Upper lobe of right lung (tissue), 1 donor: ENCODE data around the gene KRT10. TPM values are rescaled to one million over a fixed set of nuclear protein-coding genes. Genes with fewer than 3 reads are reported as not detected.

ENCODE experiments used
- ATAC-seq: fragments of 200-7000 bp; cut with Tn5 transposase; one replicate; pipeline ENCODE4 v1.9.1; 2020; ENCODE audit warnings: mild to moderate bottlenecking, moderate library complexity
- DNase-seq: peaks from one replicate; pipeline ENCODE4 v3.0.0-alpha.2; 2020
- H3K27ac ChIP-seq: fragments of 200-600 bp; one replicate; pipeline ENCODE4 v1.8.0; 2022
- H3K27me3 ChIP-seq: fragments of 200-600 bp; one replicate; pipeline ENCODE4 v1.8.0; 2022; ENCODE audit warnings: mild to moderate bottlenecking
- H3K36me3 ChIP-seq: fragments of 200-600 bp; one replicate; pipeline ENCODE4 v1.8.0; 2022
- H3K4me1 ChIP-seq: fragments of 200-600 bp; one replicate; pipeline ENCODE4 v1.8.0; 2022
- H3K4me3 ChIP-seq: fragments of 200-600 bp; one replicate; pipeline ENCODE4 v1.8.0; 2022; ENCODE audit warnings: mild to moderate bottlenecking
- H3K9me3 ChIP-seq: fragments of 200-600 bp; one replicate; pipeline ENCODE4 v1.8.0; 2022
- intact Hi-C: fragments of 100-400 bp; cut with DNase I; formaldehyde crosslinking; loops from one replicate; pipeline ENCODE4 v1.11.0; 2022
- total RNA-seq: library from RNA; stranded (reverse); fragmentation: NEBNext Ultra II Directional; extraction: Animal tissue kit (Norgen Biotek cat#: 25700); gene quantifications from one replicate; pipeline ENCODE4 v1.2.1, GENCODE V29; 2021
- TF ChIP-seq, protein P1 (sequence below): fragments of 200-600 bp; IDR thresholded peaks from one replicate; pipeline ENCODE4 v1.8.0; 2022; ENCODE audit warnings: antibody characterized with exemption
- donor health status: DM: no; HTN: yes; CAD: no; lungs with severe emphysema.

Gene KRT10
- total RNA-seq, 1 donor from 2014 or later: 36.8 TPM

- no peaks in the 10 kb centered on the region for H3K36me3 ChIP-seq
- no peak overlapping the region for H3K27ac ChIP-seq
- intact Hi-C loops: no loop called here
- H3K9me3 ChIP-seq: no peaks in the 10 kb centered on the region
- H3K27me3 ChIP-seq: no peaks in the 10 kb centered on the region
- DNase-seq (no peak), ATAC-seq (no peak)
- H3K4me1 ChIP-seq: no peaks in the 10 kb centered on the region
- TF ChIP-seq, protein P1, sequence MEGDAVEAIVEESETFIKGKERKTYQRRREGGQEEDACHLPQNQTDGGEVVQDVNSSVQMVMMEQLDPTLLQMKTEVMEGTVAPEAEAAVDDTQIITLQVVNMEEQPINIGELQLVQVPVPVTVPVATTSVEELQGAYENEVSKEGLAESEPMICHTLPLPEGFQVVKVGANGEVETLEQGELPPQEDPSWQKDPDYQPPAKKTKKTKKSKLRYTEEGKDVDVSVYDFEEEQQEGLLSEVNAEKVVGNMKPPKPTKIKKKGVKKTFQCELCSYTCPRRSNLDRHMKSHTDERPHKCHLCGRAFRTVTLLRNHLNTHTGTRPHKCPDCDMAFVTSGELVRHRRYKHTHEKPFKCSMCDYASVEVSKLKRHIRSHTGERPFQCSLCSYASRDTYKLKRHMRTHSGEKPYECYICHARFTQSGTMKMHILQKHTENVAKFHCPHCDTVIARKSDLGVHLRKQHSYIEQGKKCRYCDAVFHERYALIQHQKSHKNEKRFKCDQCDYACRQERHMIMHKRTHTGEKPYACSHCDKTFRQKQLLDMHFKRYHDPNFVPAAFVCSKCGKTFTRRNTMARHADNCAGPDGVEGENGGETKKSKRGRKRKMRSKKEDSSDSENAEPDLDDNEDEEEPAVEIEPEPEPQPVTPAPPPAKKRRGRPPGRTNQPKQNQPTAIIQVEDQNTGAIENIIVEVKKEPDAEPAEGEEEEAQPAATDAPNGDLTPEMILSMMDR: no peak
- no peak overlapping the region for H3K4me3 ChIP-seq
These were observed 878 bp downstream of the KRT10 start for GRCh38 chr17:40821536-40821935.

- H3K9me3 ChIP-seq: no peaks in the 10 kb centered on the region
- TF ChIP-seq, protein P1: no peak
These were observed 2.1 kb downstream of the KRT10 start for GRCh38 chr17:40820228-40820838.

GRCh38 chr17:40819528-40820125, 2.8 kb downstream of the KRT10 start:
- ATAC-seq (no peak), DNase-seq (no peak)
- peak overlapping the region; percentile 70 for H3K27ac ChIP-seq
- no peaks in the 10 kb centered on the region for H3K9me3 ChIP-seq
- H3K4me3 ChIP-seq: peak overlapping the region; percentile 66
- H3K27me3 ChIP-seq: no peaks in the 10 kb centered on the region
- intact Hi-C loops: no loop called here
- TF ChIP-seq, protein P1: no peak
- no peaks in the 10 kb centered on the region for H3K4me1 ChIP-seq
- no peaks in the 10 kb centered on the region for H3K36me3 ChIP-seq

More at GRCh38 chr17:40820228-40820838, 2.1 kb downstream of the KRT10 start:
- no peak for DNase-seq
- Histone ChIP-seq H3K27ac (no peak overlapping the region), H3K4me3 (no peak overlapping the region), H3K27me3 (no peaks in the 10 kb centered on the region), H3K4me1 (no peaks in the 10 kb centered on the region), H3K36me3 (no peaks in the 10 kb centered on the region)
- intact Hi-C loops: no loop called here
- ATAC-seq: no peak

DNA sequence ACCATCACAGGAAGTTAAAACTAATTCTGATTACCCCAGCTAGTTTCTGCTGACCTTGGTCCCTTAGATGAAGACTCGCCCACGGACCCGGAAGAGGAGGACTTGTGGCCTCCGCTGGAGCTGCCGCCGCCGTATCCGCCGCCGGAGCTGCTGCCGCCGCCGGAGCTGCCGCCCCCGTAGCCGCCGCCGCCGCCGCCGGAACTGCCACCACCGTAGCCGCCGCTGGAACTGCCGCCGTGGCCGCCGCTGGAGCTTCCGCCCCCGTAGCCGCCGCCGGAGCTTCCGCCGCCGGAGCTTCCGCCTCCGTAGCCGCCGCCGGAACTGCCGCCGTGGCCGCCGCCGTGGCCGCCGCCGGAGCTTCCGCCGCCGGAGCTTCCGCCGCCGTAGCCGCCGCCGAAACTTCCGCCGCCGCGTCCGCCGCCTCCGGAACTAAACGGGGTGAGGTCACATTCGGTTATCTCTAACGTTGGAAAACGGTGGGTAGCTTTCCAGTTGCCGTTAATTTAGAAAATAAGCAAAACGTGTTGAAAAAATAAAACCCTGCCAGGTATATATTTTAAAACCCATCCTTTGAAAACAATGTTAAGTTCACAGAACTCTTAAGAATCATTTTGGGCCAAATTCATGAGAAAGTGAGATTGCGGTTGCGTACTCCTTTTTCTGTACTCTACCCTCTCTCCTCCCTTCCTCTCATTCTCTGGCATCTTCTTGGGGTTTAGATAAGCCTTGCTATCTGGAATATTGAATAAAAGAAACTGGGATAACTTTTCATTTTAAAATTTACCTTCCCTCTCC, 3.5 kb downstream of the KRT10 start:
- Histone ChIP-seq H3K4me3 (peak overlapping the region; percentile 66), H3K4me1 (no peaks in the 10 kb centered on the region), H3K36me3 (no peaks in the 10 kb centered on the region), H3K27ac (peak overlapping the region; percentile 85), H3K9me3 (no peaks in the 10 kb centered on the region), H3K27me3 (no peaks in the 10 kb centered on the region)
- intact Hi-C loops: no loop called here
- DNase-seq (peak; percentile 91), ATAC-seq (peak; percentile 97)
- TF ChIP-seq, protein P1: no peak

GRCh38 chr17:40818343-40818732, 4.1 kb downstream of the KRT10 start:
- Histone ChIP-seq H3K4me3 (peak overlapping the region; percentile 66), H3K36me3 (no peaks in the 10 kb centered on the region), H3K4me1 (no peaks in the 10 kb centered on the region), H3K9me3 (no peaks in the 10 kb centered on the region), H3K27me3 (no peaks in the 10 kb centered on the region), H3K27ac (peak overlapping the region; percentile 85)
- TF ChIP-seq, protein P1: no peak
- no peak for ATAC-seq
- intact Hi-C loops: no loop called here
- no peak for DNase-seq
